Fibroblast of lung (primary cell): ENCODE data around the gene HOXB13. TPM values are rescaled to one million over a fixed set of nuclear protein-coding genes. Genes with fewer than 3 reads are reported as not detected.

Experiments
- DNase-seq, 2 donors: peaks; one replicate each; pipeline versions ENCODE4 v3.0.0 to v3.0.0-alpha.2; 2010; ENCODE audit warnings: low read depth in 2 of 2
- H2AFZ ChIP-seq: 2 replicates; pipeline ENCODE4 v1.5.1; 2012; ENCODE audit warnings: low read length, control low read depth, inconsistent platforms
- H3K27ac ChIP-seq: 2 replicates; pipeline ENCODE4 v1.5.1; 2011; ENCODE audit warnings: low read length, control low read depth; ENCODE audit not compliant: insufficient read depth
- H3K27me3 ChIP-seq: 2 replicates; pipeline ENCODE4 v1.5.1; 2011; ENCODE audit warnings: mild to moderate bottlenecking, low read length; ENCODE audit not compliant: control insufficient read depth, insufficient read depth
- H3K36me3 ChIP-seq: 2 replicates; pipeline ENCODE4 v1.5.1; 2011; ENCODE audit warnings: low read length; ENCODE audit not compliant: control insufficient read depth, insufficient read depth
- H3K4me1 ChIP-seq: 2 replicates; pipeline ENCODE4 v1.5.1; 2011; ENCODE audit warnings: low read length; ENCODE audit not compliant: control insufficient read depth, insufficient read depth; ENCODE audit errors: extremely low read depth
- H3K4me2 ChIP-seq: 2 replicates; pipeline ENCODE4 v1.5.1; 2011; ENCODE audit warnings: low read length, control low read depth; ENCODE audit not compliant: insufficient read depth; ENCODE audit errors: extremely low read depth
- H3K4me3 ChIP-seq, 4 experiments: fragments of 200-600 bp in 1 of 4; sonication (generic) in 1 of 4; replicated peaks in 1 of 4; 2 replicates each; pipeline ENCODE4 v1.5.1; 2011 to 2016; ENCODE audit warnings: low read length in 4 of 4, low read depth in 3 of 4, mild to moderate bottlenecking in 3 of 4, control low read depth in 2 of 4, inconsistent platforms in 1 of 4, mixed read lengths in 1 of 4; ENCODE audit not compliant: insufficient read depth in 1 of 4; ENCODE audit errors: control extremely low read depth in 1 of 4
- H3K79me2 ChIP-seq: 2 replicates; pipeline ENCODE4 v1.5.1; 2012; ENCODE audit warnings: mild to moderate bottlenecking, low read length, inconsistent platforms; ENCODE audit not compliant: control insufficient read depth, insufficient read depth
- H3K9ac ChIP-seq: 2 replicates; pipeline ENCODE4 v1.5.1; 2011; ENCODE audit warnings: mild to moderate bottlenecking, low read length, control low read depth; ENCODE audit not compliant: insufficient read depth
- H3K9me3 ChIP-seq: 2 replicates; pipeline ENCODE4 v1.5.1; 2012; ENCODE audit warnings: low read depth, low read length; ENCODE audit not compliant: control insufficient read depth, insufficient read depth
- H4K20me1 ChIP-seq: 2 replicates; pipeline ENCODE4 v1.5.1; 2011; ENCODE audit warnings: low read length; ENCODE audit not compliant: control insufficient read depth, insufficient read depth; ENCODE audit errors: extremely low read depth
- CTCF ChIP-seq, 2 donors: IDR thresholded peaks in 1 of 2; conservative IDR thresholded peaks in 1 of 2; 1 replicate in 1 of 2; 2 replicates in 1 of 2; pipeline ENCODE4 v1.5.1; 2011 to 2012; ENCODE audit warnings: low read length in 2 of 2, control low read depth in 1 of 2, inconsistent platforms in 1 of 2, low read depth in 1 of 2, mild to moderate bottlenecking in 1 of 2
- EZH2 ChIP-seq: IDR thresholded peaks from 2 replicates; pipeline ENCODE4 v1.5.1; 2012; ENCODE audit warnings: low read length, control low read depth, mild to moderate bottlenecking; ENCODE audit errors: missing control alignments
- polyA plus RNA-seq, 2 donors: library from polyadenylated mRNA; depleted of rRNA in 1 of 2; stranded (reverse) in 1 of 2; unstranded in 1 of 2; fragments of >200 nt; gene quantifications; 2 replicates each; pipeline ENCODE4 v1.2.1, GENCODE V29; 2011 to 2012; ENCODE audit warnings: missing spikeins in 1 of 2
- total RNA-seq: library from RNA; depleted of rRNA; stranded (reverse); fragments of >200 nt; gene quantifications from 2 replicates; pipeline ENCODE4 v1.2.1, GENCODE V29; 2014

The HOXB13 gene
- total and polyA plus RNA-seq, 2 donors (not counting 1 experiment from before 2014, with no cell fraction given) = not detected

GRCh38 chr17:48770954-48771353 lies 42.4 kb upstream of the HOXB13 start:
- Histone ChIP-seq H3K36me3 (no peaks in the 10 kb centered on the region), H2AFZ (no peak overlapping the region), H4K20me1 (no peaks in the 10 kb centered on the region), H3K4me1 (no peaks in the 10 kb centered on the region), H3K4me3 (no peak overlapping the region), H3K9ac (no peak overlapping the region), H3K4me2 (no peak overlapping the region), H3K9me3 (no peaks in the 10 kb centered on the region), H3K27me3 (peaks cover 5% of the 10 kb centered on the region), H3K27ac (no peak overlapping the region), H3K79me2 (no peaks in the 10 kb centered on the region)
- no peak for TF ChIP-seq CTCF (conservative IDR thresholded peaks at IDR 0.05 in 1 of 2, IDR thresholded peaks at IDR 0.05 in 1 of 2; ENCODE audit: low read depth in 1 of 2, low read length in 2 of 2)
- no peak for TF ChIP-seq EZH2
- DNase-seq = no peak

- no peak overlapping the region for H3K27ac ChIP-seq
- H3K9ac ChIP-seq = no peak overlapping the region
- no peak overlapping the region for H3K4me3 ChIP-seq
- DNase-seq = no peak
- H2AFZ ChIP-seq = no peak overlapping the region
- no peaks in the 10 kb centered on the region for H4K20me1 ChIP-seq
- no peak overlapping the region for H3K4me2 ChIP-seq
- no peaks in the 10 kb centered on the region for H3K9me3 ChIP-seq
- H3K4me1 ChIP-seq = no peaks in the 10 kb centered on the region
- no peak for TF ChIP-seq CTCF (conservative IDR thresholded peaks at IDR 0.05 in 1 of 2, IDR thresholded peaks at IDR 0.05 in 1 of 2; ENCODE audit: low read depth in 1 of 2, low read length in 2 of 2)
- TF ChIP-seq EZH2 = no peak
- no peaks in the 10 kb centered on the region for H3K36me3 ChIP-seq
- peaks cover 8% of the 10 kb centered on the region for H3K27me3 ChIP-seq
- no peaks in the 10 kb centered on the region for H3K79me2 ChIP-seq
Observed at GRCh38 chr17:48769009-48769675, 40.6 kb upstream of the HOXB13 start.

- H3K9ac ChIP-seq = no peak overlapping the region
- no peak overlapping the region for H3K4me3 ChIP-seq
- H2AFZ ChIP-seq = no peak overlapping the region
- no peak overlapping the region for H3K27ac ChIP-seq
- no peaks in the 10 kb centered on the region for H3K79me2 ChIP-seq
- no peak for DNase-seq
- peaks cover 17% of the 10 kb centered on the region for H3K27me3 ChIP-seq
- H3K9me3 ChIP-seq = no peaks in the 10 kb centered on the region
- H4K20me1 ChIP-seq = no peaks in the 10 kb centered on the region
- no peak for TF ChIP-seq CTCF (conservative IDR thresholded peaks at IDR 0.05 in 1 of 2, IDR thresholded peaks at IDR 0.05 in 1 of 2; ENCODE audit: low read depth in 1 of 2, low read length in 2 of 2)
- no peak for TF ChIP-seq EZH2
- no peaks in the 10 kb centered on the region for H3K36me3 ChIP-seq
- H3K4me2 ChIP-seq = no peak overlapping the region
- H3K4me1 ChIP-seq = no peaks in the 10 kb centered on the region
Observed at GRCh38 chr17:48767263-48767774, 38.8 kb upstream of the HOXB13 start.
